Measurements from ENCODE around the gene PLEKHG7. TPM values are rescaled to one million over a fixed set of nuclear protein-coding genes. Genes with fewer than 3 reads are reported as not detected.

The PLEKHG7 gene
- polyA plus RNA-seq, 1 donor (not counting 4 experiments of a cell fraction or from before 2014, with no cell fraction given): not detected

GRCh38 chr12:92762773-92763172 lies 60.0 kb downstream of the PLEKHG7 start:
- Histone ChIP-seq H3K9me3 (ENCODE audit: control insufficient read depth, low read depth, low read length) (no peaks in the 10 kb centered on the region), H3K9me1 (ENCODE audit: control insufficient read depth, extremely low read depth, insufficient read depth, low read length) (no peaks in the 10 kb centered on the region), H3K27me3 (ENCODE audit: control insufficient read depth, extremely low read depth, insufficient read depth, low read length) (no peaks in the 10 kb centered on the region), H3K4me3 (ENCODE audit: control insufficient read depth in 2 of 3, extremely low read depth in 1 of 3, insufficient read depth in 2 of 3, low read depth in 1 of 3, low read length in 3 of 3) (no peak overlapping the region), H3K4me2 (ENCODE audit: control insufficient read depth, extremely low read depth, insufficient read depth, low read depth, low read length) (no peak overlapping the region), H3K27ac (ENCODE audit: control insufficient read depth, insufficient read depth, low read length) (no peak overlapping the region), H3K79me2 (ENCODE audit: control insufficient read depth, insufficient read depth, low read length) (no peaks in the 10 kb centered on the region), H3K4me1 (ENCODE audit: control insufficient read depth, extremely low read depth, insufficient read depth, low read length) (peaks cover 12% of the 10 kb centered on the region), H3K9ac (ENCODE audit: control insufficient read depth, extremely low read depth, insufficient read depth, low read length) (no peak overlapping the region), H4K20me1 (ENCODE audit: control insufficient read depth, extremely low read depth, insufficient read depth, low read length) (no peaks in the 10 kb centered on the region), H3K36me3 (ENCODE audit: control insufficient read depth in 2 of 2, extremely low read depth in 1 of 2, insufficient read depth in 2 of 2, low read length in 2 of 2) (no peaks in the 10 kb centered on the region), H2AFZ (ENCODE audit: control insufficient read depth, low read length) (no peak overlapping the region)
- TF ChIP-seq EZH2 (IDR thresholded peaks at IDR 0.05; ENCODE audit: low read length) (no peak), CTCF (optimal IDR thresholded peaks at IDR 0.05 in 1 of 3, IDR thresholded peaks at IDR 0.05 in 1 of 3, conservative IDR thresholded peaks at IDR 0.05 in 1 of 3; ENCODE audit: extremely low read depth in 1 of 3, insufficient read depth in 2 of 3, low read length in 3 of 3) (no peak)
- DNase-seq (ENCODE audit: low read depth, low spot score) (peak; percentile 15), FAIRE-seq (no peak)
- dilution Hi-C loops (cut with MboI; ENCODE audit: extremely low pct_ligation_motif_present, low sequenced_read_pairs): no loop called here

GRCh38 chr12:92764831-92765230 lies 62.0 kb downstream of the PLEKHG7 start:
- Histone ChIP-seq H3K79me2 (ENCODE audit: control insufficient read depth, insufficient read depth, low read length) (no peaks in the 10 kb centered on the region), H4K20me1 (ENCODE audit: control insufficient read depth, extremely low read depth, insufficient read depth, low read length) (no peaks in the 10 kb centered on the region), H3K27me3 (ENCODE audit: control insufficient read depth, extremely low read depth, insufficient read depth, low read length) (no peaks in the 10 kb centered on the region), H3K36me3 (ENCODE audit: control insufficient read depth in 2 of 2, extremely low read depth in 1 of 2, insufficient read depth in 2 of 2, low read length in 2 of 2) (no peaks in the 10 kb centered on the region), H3K4me3 (ENCODE audit: control insufficient read depth in 2 of 3, extremely low read depth in 1 of 3, insufficient read depth in 2 of 3, low read depth in 1 of 3, low read length in 3 of 3) (no peak overlapping the region), H3K9me1 (ENCODE audit: control insufficient read depth, extremely low read depth, insufficient read depth, low read length) (no peaks in the 10 kb centered on the region), H3K9me3 (ENCODE audit: control insufficient read depth, low read depth, low read length) (no peaks in the 10 kb centered on the region), H3K27ac (ENCODE audit: control insufficient read depth, insufficient read depth, low read length) (no peak overlapping the region), H3K4me1 (ENCODE audit: control insufficient read depth, extremely low read depth, insufficient read depth, low read length) (peaks cover 7% of the 10 kb centered on the region), H2AFZ (ENCODE audit: control insufficient read depth, low read length) (no peak overlapping the region), H3K4me2 (ENCODE audit: control insufficient read depth, extremely low read depth, insufficient read depth, low read depth, low read length) (no peak overlapping the region), H3K9ac (ENCODE audit: control insufficient read depth, extremely low read depth, insufficient read depth, low read length) (no peak overlapping the region)
- TF ChIP-seq CTCF (optimal IDR thresholded peaks at IDR 0.05 in 1 of 3, IDR thresholded peaks at IDR 0.05 in 1 of 3, conservative IDR thresholded peaks at IDR 0.05 in 1 of 3; ENCODE audit: extremely low read depth in 1 of 3, insufficient read depth in 2 of 3, low read length in 3 of 3) (no peak), EZH2 (IDR thresholded peaks at IDR 0.05; ENCODE audit: low read length) (no peak)
- DNase-seq (ENCODE audit: low read depth, low spot score) (no peak), FAIRE-seq (no peak)
- dilution Hi-C loops (cut with MboI; ENCODE audit: extremely low pct_ligation_motif_present, low sequenced_read_pairs): no loop called here
